ENCODE measurements around the gene NR6A1.

NR6A1 gene

DNA sequence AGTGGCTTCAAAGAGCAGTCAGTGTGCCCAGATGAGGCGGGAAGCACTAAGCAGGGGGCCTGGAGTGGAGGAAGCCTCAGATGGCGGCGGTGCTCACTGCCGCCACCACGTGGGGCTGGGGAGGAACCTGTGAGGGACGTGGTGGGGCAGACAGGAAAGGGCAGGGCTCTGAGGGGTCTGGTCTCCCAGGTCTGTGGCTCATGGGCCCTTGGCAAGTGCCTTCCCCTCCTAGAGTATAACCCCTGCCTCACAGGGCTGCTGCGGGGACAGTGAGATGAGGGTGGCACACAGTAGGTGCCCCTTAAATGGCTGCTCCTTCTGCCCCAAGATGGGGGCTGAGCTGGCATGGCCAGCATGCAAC is 290.5 kb downstream of the NR6A1 start:
- peak; percentile 52 for ATAC-seq
- TF ChIP-seq ZC3H10 (CRISPR knock-in tag; IDR thresholded peaks at IDR 0.05) (no peak), TOX (CRISPR knock-in tag; IDR thresholded peaks at IDR 0.05; ENCODE audit: borderline replicate concordance) (no peak), CSDC2 (CRISPR knock-in tag; IDR thresholded peaks at IDR 0.05) (no peak), RARB (CRISPR knock-in tag; IDR thresholded peaks at IDR 0.05) (no peak), ESRRG (CRISPR knock-in tag; IDR thresholded peaks at IDR 0.05) (no peak), ZNF70 (CRISPR knock-in tag; IDR thresholded peaks at IDR 0.05) (no peak), GLIS3 (CRISPR knock-in tag; IDR thresholded peaks at IDR 0.05) (no peak)
- TF ChIP-seq, protein P1, sequence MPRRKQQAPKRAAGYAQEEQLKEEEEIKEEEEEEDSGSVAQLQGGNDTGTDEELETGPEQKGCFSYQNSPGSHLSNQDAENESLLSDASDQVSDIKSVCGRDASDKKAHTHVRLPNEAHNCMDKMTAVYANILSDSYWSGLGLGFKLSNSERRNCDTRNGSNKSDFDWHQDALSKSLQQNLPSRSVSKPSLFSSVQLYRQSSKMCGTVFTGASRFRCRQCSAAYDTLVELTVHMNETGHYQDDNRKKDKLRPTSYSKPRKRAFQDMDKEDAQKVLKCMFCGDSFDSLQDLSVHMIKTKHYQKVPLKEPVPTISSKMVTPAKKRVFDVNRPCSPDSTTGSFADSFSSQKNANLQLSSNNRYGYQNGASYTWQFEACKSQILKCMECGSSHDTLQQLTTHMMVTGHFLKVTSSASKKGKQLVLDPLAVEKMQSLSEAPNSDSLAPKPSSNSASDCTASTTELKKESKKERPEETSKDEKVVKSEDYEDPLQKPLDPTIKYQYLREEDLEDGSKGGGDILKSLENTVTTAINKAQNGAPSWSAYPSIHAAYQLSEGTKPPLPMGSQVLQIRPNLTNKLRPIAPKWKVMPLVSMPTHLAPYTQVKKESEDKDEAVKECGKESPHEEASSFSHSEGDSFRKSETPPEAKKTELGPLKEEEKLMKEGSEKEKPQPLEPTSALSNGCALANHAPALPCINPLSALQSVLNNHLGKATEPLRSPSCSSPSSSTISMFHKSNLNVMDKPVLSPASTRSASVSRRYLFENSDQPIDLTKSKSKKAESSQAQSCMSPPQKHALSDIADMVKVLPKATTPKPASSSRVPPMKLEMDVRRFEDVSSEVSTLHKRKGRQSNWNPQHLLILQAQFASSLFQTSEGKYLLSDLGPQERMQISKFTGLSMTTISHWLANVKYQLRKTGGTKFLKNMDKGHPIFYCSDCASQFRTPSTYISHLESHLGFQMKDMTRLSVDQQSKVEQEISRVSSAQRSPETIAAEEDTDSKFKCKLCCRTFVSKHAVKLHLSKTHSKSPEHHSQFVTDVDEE (CRISPR knock-in tag; IDR thresholded peaks at IDR 0.05) = no peak

DNA sequence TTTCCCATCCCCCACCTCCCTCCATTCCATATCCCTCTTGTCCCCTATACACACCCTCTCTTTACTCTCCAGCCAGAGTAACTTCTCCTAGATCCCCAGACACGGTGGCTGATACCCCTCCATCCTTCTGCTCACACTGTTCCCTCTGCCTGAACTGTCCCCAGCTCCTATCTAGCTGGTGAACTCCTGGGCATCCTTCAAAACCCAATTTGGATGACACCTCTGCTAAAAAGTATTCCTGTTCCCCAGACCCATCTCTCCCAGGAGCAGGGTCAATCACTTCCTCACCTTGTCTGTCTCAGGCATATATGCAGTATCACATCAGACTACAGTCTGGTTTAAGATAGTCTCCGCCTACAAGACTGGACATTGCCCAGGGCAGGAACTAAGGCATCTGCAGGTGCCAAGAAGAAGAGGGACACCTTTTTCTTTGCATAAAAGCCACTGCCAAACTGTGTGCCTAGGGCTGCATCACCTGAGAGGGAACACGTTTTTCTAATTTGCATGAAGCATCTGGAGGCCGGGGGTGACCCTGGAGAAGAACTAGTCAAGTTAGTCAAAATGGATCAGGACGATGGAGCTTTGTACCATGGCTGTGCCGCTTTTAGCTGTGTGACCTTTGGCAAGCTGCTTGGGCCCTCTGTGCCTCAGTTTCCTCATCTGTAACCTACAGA is 291.0 kb downstream of the NR6A1 start:
- peak; percentile 97 for TF ChIP-seq ZFP3 (CRISPR knock-in tag; IDR thresholded peaks at IDR 0.05)
- TF ChIP-seq, protein P2, sequence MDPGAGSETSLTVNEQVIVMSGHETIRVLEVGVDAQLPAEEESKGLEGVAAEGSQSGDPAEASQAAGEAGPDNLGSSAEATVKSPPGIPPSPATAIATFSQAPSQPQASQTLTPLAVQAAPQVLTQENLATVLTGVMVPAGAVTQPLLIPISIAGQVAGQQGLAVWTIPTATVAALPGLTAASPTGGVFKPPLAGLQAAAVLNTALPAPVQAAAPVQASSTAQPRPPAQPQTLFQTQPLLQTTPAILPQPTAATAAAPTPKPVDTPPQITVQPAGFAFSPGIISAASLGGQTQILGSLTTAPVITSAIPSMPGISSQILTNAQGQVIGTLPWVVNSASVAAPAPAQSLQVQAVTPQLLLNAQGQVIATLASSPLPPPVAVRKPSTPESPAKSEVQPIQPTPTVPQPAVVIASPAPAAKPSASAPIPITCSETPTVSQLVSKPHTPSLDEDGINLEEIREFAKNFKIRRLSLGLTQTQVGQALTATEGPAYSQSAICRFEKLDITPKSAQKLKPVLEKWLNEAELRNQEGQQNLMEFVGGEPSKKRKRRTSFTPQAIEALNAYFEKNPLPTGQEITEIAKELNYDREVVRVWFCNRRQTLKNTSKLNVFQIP (CRISPR knock-in tag; IDR thresholded peaks at IDR 0.05; ENCODE audit: borderline replicate concordance, low read depth) = no peak
- no peak for ATAC-seq

DNA sequence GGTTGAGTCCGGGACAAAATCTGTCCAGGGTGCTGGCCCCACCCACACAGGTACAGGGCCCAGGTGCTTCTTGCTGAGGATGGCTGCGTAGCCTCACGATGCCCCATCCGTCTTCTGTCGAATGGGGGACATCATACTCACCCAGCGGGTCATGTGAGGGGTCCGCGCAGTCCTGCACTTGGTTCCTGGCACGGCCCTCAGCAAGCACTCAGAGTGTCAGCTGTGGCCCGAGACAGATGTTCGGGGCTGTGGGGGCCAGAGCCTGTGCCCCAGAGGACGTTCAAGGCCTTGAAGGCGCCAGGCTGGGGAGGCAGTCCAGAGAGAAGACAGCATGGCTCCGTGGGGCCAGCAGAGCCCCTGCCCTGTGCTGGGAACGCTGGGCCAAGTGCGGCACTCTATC is 291.7 kb downstream of the NR6A1 start:
- ATAC-seq = no peak

DNA sequence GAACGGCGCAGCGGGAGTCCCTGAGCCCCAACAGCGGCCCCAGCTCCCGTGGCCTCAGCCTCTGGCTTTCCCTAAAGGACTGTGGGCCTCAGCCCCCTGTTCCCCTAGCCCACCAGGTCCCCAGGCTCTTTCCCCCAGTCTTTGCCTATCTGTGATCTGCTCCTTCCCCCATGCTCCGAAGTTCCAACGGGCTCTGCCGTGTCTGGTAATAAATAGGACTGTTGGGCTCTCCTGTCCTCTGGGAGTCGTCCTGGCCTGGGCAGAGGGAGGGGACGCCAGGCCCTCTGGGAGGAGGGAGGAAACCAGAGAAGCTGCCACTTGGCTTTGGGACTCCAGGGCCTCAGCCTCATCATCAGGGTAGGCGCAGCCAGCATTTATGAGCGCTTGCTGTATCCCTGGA is 292.8 kb downstream of the NR6A1 start:
- TF ChIP-seq CSDC2 (CRISPR knock-in tag; IDR thresholded peaks at IDR 0.05) = no peak
- TF ChIP-seq ZFP3 (CRISPR knock-in tag; IDR thresholded peaks at IDR 0.05) = no peak
- no peak for TF ChIP-seq ZNF565 (CRISPR knock-in tag; conservative IDR thresholded peaks at IDR 0.05; ENCODE audit: low read depth)
- TF ChIP-seq, protein P3, sequence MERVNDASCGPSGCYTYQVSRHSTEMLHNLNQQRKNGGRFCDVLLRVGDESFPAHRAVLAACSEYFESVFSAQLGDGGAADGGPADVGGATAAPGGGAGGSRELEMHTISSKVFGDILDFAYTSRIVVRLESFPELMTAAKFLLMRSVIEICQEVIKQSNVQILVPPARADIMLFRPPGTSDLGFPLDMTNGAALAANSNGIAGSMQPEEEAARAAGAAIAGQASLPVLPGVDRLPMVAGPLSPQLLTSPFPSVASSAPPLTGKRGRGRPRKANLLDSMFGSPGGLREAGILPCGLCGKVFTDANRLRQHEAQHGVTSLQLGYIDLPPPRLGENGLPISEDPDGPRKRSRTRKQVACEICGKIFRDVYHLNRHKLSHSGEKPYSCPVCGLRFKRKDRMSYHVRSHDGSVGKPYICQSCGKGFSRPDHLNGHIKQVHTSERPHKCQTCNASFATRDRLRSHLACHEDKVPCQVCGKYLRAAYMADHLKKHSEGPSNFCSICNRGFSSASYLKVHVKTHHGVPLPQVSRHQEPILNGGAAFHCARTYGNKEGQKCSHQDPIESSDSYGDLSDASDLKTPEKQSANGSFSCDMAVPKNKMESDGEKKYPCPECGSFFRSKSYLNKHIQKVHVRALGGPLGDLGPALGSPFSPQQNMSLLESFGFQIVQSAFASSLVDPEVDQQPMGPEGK (CRISPR knock-in tag; IDR thresholded peaks at IDR 0.05; ENCODE audit: borderline replicate concordance) = no peak
- TF ChIP-seq, protein P4, sequence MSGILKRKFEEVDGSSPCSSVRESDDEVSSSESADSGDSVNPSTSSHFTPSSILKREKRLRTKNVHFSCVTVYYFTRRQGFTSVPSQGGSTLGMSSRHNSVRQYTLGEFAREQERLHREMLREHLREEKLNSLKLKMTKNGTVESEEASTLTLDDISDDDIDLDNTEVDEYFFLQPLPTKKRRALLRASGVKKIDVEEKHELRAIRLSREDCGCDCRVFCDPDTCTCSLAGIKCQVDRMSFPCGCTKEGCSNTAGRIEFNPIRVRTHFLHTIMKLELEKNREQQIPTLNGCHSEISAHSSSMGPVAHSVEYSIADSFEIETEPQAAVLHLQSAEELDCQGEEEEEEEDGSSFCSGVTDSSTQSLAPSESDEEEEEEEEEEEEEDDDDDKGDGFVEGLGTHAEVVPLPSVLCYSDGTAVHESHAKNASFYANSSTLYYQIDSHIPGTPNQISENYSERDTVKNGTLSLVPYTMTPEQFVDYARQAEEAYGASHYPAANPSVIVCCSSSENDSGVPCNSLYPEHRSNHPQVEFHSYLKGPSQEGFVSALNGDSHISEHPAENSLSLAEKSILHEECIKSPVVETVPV (CRISPR knock-in tag; IDR thresholded peaks at IDR 0.05) = no peak
- no peak for TF ChIP-seq SNAI2 (CRISPR knock-in tag; IDR thresholded peaks at IDR 0.05)
- no peak for TF ChIP-seq ZC3H10 (CRISPR knock-in tag; IDR thresholded peaks at IDR 0.05)
- TF ChIP-seq, protein P5, sequence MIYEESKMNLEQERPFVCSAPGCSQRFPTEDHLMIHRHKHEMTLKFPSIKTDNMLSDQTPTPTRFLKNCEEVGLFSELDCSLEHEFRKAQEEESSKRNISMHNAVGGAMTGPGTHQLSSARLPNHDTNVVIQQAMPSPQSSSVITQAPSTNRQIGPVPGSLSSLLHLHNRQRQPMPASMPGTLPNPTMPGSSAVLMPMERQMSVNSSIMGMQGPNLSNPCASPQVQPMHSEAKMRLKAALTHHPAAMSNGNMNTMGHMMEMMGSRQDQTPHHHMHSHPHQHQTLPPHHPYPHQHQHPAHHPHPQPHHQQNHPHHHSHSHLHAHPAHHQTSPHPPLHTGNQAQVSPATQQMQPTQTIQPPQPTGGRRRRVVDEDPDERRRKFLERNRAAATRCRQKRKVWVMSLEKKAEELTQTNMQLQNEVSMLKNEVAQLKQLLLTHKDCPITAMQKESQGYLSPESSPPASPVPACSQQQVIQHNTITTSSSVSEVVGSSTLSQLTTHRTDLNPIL (CRISPR knock-in tag; IDR thresholded peaks at IDR 0.05; ENCODE audit: low read depth) = no peak
- TF ChIP-seq, protein P1 (CRISPR knock-in tag; IDR thresholded peaks at IDR 0.05) = no peak
- TF ChIP-seq PPARA (CRISPR knock-in tag; IDR thresholded peaks at IDR 0.05; ENCODE audit: borderline replicate concordance) = no peak
- TF ChIP-seq RARB (CRISPR knock-in tag; IDR thresholded peaks at IDR 0.05) = no peak
- TF ChIP-seq TCF4 (CRISPR knock-in tag; IDR thresholded peaks at IDR 0.05; ENCODE audit: borderline replicate concordance) = no peak
- no peak for TF ChIP-seq ESRRG (CRISPR knock-in tag; IDR thresholded peaks at IDR 0.05)
- TF ChIP-seq TOX (CRISPR knock-in tag; IDR thresholded peaks at IDR 0.05; ENCODE audit: borderline replicate concordance) = no peak
- no peak for TF ChIP-seq ZFP30 (CRISPR knock-in tag; IDR thresholded peaks at IDR 0.05)
- TF ChIP-seq GLIS3 (CRISPR knock-in tag; IDR thresholded peaks at IDR 0.05) = no peak
- TF ChIP-seq ZNF70 (CRISPR knock-in tag; IDR thresholded peaks at IDR 0.05) = no peak
- no peak for TF ChIP-seq OSR1 (CRISPR knock-in tag; IDR thresholded peaks at IDR 0.05)
- TF ChIP-seq BACH2 (CRISPR knock-in tag; IDR thresholded peaks at IDR 0.05; ENCODE audit: borderline replicate concordance) = no peak
- peak; percentile 30; the same call in 2 of the 3 replicates for ATAC-seq

More for the DNA sequence above, 291.7 kb downstream of the NR6A1 start:
- TF ChIP-seq ZFP3 (CRISPR knock-in tag; IDR thresholded peaks at IDR 0.05) (no peak), TOX (CRISPR knock-in tag; IDR thresholded peaks at IDR 0.05; ENCODE audit: borderline replicate concordance) (no peak), PPARA (CRISPR knock-in tag; IDR thresholded peaks at IDR 0.05; ENCODE audit: borderline replicate concordance) (no peak), ESRRG (CRISPR knock-in tag; IDR thresholded peaks at IDR 0.05) (no peak)

Measured in SK-N-SH treated with all-trans-retinoic acid at 6 μM for 48 hours (cell line).